ENCODE data around the gene NDUFB6.

The NDUFB6 gene

GRCh38 chr9:32577316-32577715 is 4.4 kb upstream of the NDUFB6 start:
- DNase-seq (ENCODE audit: extremely low read depth, insufficient read length): no peak
- no peak overlapping the region for H3K4me3 ChIP-seq (replicated peaks; ENCODE audit: low read depth, low read length)
- H3K27me3 ChIP-seq (replicated peaks; ENCODE audit: control insufficient read depth, insufficient read depth, low read length): no peaks in the 10 kb centered on the region; the same call in 1 of the 2 replicates
- no peaks in the 10 kb centered on the region for H3K36me3 ChIP-seq (ENCODE audit: control insufficient read depth, insufficient read depth, low read length)
- TF ChIP-seq, protein P1, sequence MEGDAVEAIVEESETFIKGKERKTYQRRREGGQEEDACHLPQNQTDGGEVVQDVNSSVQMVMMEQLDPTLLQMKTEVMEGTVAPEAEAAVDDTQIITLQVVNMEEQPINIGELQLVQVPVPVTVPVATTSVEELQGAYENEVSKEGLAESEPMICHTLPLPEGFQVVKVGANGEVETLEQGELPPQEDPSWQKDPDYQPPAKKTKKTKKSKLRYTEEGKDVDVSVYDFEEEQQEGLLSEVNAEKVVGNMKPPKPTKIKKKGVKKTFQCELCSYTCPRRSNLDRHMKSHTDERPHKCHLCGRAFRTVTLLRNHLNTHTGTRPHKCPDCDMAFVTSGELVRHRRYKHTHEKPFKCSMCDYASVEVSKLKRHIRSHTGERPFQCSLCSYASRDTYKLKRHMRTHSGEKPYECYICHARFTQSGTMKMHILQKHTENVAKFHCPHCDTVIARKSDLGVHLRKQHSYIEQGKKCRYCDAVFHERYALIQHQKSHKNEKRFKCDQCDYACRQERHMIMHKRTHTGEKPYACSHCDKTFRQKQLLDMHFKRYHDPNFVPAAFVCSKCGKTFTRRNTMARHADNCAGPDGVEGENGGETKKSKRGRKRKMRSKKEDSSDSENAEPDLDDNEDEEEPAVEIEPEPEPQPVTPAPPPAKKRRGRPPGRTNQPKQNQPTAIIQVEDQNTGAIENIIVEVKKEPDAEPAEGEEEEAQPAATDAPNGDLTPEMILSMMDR (IDR thresholded peaks at IDR 0.05; ENCODE audit: insufficient read depth, low read length, poor library complexity, severe bottlenecking): no peak

GRCh38 chr9:32574858-32575257 is 1.9 kb upstream of the NDUFB6 start:
- peaks cover 4% of the 10 kb centered on the region for H3K36me3 ChIP-seq (ENCODE audit: control insufficient read depth, insufficient read depth, low read length)
- DNase-seq (ENCODE audit: extremely low read depth, insufficient read length): no peak
- H3K4me3 ChIP-seq (replicated peaks; ENCODE audit: low read depth, low read length): no peak overlapping the region
- no peaks in the 10 kb centered on the region for H3K27me3 ChIP-seq (replicated peaks; ENCODE audit: control insufficient read depth, insufficient read depth, low read length)
- TF ChIP-seq, protein P1 (IDR thresholded peaks at IDR 0.05; ENCODE audit: insufficient read depth, low read length, poor library complexity, severe bottlenecking): no peak

GRCh38 chr9:32573821-32574220 is 862 bp upstream of the NDUFB6 start:
- TF ChIP-seq, protein P1 (IDR thresholded peaks at IDR 0.05; ENCODE audit: insufficient read depth, low read length, poor library complexity, severe bottlenecking): no peak
- H3K4me3 ChIP-seq (replicated peaks; ENCODE audit: low read depth, low read length): no peak overlapping the region
- no peaks in the 10 kb centered on the region for H3K27me3 ChIP-seq (replicated peaks; ENCODE audit: control insufficient read depth, insufficient read depth, low read length)
- DNase-seq (ENCODE audit: extremely low read depth, insufficient read length): no peak
- H3K36me3 ChIP-seq (ENCODE audit: control insufficient read depth, insufficient read depth, low read length): peaks cover 4% of the 10 kb centered on the region

DNA sequence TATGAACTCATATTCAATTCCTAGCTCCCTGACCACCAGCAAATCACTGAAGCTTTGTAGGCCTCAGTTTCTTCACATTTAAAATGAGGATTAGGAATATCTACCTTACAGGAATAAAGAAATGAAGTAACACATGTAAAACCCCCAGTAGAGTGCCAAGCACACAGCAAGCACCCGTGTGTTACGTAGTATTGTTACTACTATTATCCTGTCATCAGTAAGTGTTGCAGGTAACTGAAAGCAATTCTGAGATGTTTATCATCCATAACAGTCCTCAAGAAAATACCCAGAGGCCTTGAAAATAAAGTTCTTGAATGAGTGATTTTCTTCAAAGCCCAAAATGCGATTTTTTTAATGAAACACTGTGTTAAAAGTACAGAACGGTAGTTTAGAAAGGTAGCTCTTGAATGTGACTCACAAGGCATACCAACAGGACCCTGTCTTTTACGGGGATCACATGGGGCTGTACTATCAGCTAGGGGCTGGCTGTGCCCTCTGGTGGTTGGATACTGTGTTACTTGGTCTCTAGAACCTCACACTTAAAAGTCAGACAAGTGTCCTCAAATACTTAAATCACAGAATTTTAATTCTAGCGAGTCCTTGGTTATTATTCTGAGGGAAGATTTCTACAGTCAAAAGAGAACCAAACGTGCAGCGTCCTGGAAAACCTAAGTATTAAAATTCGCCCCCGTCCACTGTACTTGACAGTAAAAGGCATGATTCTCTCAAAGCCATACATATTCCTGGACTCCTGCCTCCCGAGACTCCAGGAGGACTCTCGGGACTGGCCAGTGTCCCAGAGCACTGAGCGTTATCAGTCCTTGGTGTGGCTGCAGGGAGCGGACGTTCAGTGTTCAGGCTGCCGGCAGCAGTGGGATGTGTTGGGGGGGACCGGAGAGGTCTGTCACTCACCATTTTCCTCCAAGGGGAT is 725 bp downstream of the NDUFB6 start:
- TF ChIP-seq, protein P1 (IDR thresholded peaks at IDR 0.05; ENCODE audit: insufficient read depth, low read length, poor library complexity, severe bottlenecking): peak; percentile 71
- Histone ChIP-seq H3K4me3 (replicated peaks; ENCODE audit: low read depth, low read length) (peak overlapping the region; percentile 100), H3K36me3 (ENCODE audit: control insufficient read depth, insufficient read depth, low read length) (peaks cover 4% of the 10 kb centered on the region), H3K27me3 (replicated peaks; ENCODE audit: control insufficient read depth, insufficient read depth, low read length) (no peaks in the 10 kb centered on the region)
- DNase-seq (ENCODE audit: extremely low read depth, insufficient read length): peak; percentile 37

DNA sequence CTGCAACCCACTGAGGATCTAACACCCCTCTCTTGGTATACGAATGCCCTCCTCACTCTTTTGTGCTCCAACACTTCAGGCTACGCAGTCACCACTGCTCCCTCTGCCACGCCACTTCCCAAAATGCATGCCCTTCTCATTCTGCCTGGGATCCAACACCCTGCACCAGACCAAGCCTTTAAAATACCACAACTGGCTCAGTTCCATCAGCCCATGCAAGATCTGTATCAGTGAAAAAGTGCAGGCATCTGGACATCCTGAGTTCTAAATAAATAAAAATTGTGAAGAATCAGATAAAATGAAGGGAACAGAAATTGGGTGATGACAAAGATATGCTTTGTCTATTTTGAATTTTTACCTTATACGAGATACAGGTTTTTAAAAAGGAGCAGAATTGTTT is 2.7 kb downstream of the NDUFB6 start:
- Histone ChIP-seq H3K36me3 (ENCODE audit: control insufficient read depth, insufficient read depth, low read length) (peaks cover 18% of the 10 kb centered on the region), H3K27me3 (replicated peaks; ENCODE audit: control insufficient read depth, insufficient read depth, low read length) (no peaks in the 10 kb centered on the region), H3K4me3 (replicated peaks; ENCODE audit: low read depth, low read length) (no peak overlapping the region)
- no peak for DNase-seq (ENCODE audit: extremely low read depth, insufficient read length)
- TF ChIP-seq, protein P1 (IDR thresholded peaks at IDR 0.05; ENCODE audit: insufficient read depth, low read length, poor library complexity, severe bottlenecking): no peak

All from GM06990 (cell line).